Central memory CD8-positive, alpha-beta T cell (primary cell): ENCODE measurements around the gene PM20D1.
A peak's percentile ranks its signal among the peaks of the same experiment; 100 is the strongest.

Experiments
- ATAC-seq: fragments of 150-1000 bp; cut with Tn5 transposase; replicated peaks from 2 replicates; pipeline ENCODE4 v1.10.0; 2022; ENCODE audit warnings: mild to moderate bottlenecking, moderate FRiP score, moderate number of reproducible peaks; ENCODE audit not compliant: poor library complexity, severe bottlenecking; ENCODE audit errors: extremely low read depth
- DNase-seq, 2 donors: peaks; one replicate each; pipeline ENCODE4 v3.0.0; 2021; ENCODE audit warnings: low spot score in 2 of 2
- H3K27ac Mint-ChIP-seq: one replicate; pipeline ENCODE4 v1.8.0; 2022; ENCODE audit warnings: low read depth, mild to moderate bottlenecking, moderate library complexity, mixed read lengths
- H3K27me3 Mint-ChIP-seq: one replicate; pipeline ENCODE4 v1.8.0; 2022; ENCODE audit warnings: mixed read lengths
- H3K36me3 Mint-ChIP-seq: one replicate; pipeline ENCODE4 v1.8.0; 2022; ENCODE audit warnings: mild to moderate bottlenecking, moderate library complexity, mixed read lengths; ENCODE audit not compliant: insufficient read depth
- H3K4me1 Mint-ChIP-seq: one replicate; pipeline ENCODE4 v1.8.0; 2022; ENCODE audit warnings: mixed read lengths
- H3K4me3 Mint-ChIP-seq: one replicate; pipeline ENCODE4 v1.8.0; 2022; ENCODE audit warnings: mild to moderate bottlenecking, moderate library complexity, mixed read lengths
- H3K9me3 Mint-ChIP-seq: one replicate; pipeline ENCODE4 v1.8.0; 2022; ENCODE audit warnings: mixed read lengths

Gene PM20D1

GRCh38 chr1:205794011-205794730 is 55.8 kb downstream of the PM20D1 start:
- Mint-ChIP-seq H3K36me3 (peaks cover 13% of the 10 kb centered on the region), H3K9me3 (no peaks in the 10 kb centered on the region), H3K27ac (peak overlapping the region; percentile 4), H3K4me1 (no peaks in the 10 kb centered on the region), H3K27me3 (no peaks in the 10 kb centered on the region), H3K4me3 (no peak overlapping the region)
- DNase-seq (no peak), ATAC-seq (no peak)

GRCh38 chr1:205792961-205793673 is 56.8 kb downstream of the PM20D1 start:
- no peak overlapping the region for H3K27ac Mint-ChIP-seq
- no peak overlapping the region for H3K4me3 Mint-ChIP-seq
- H3K4me1 Mint-ChIP-seq = no peaks in the 10 kb centered on the region
- H3K9me3 Mint-ChIP-seq = no peaks in the 10 kb centered on the region
- no peaks in the 10 kb centered on the region for H3K27me3 Mint-ChIP-seq
- H3K36me3 Mint-ChIP-seq = peaks cover 11% of the 10 kb centered on the region
- no peak for DNase-seq
- no peak for ATAC-seq

GRCh38 chr1:205792481-205792881 is 57.5 kb downstream of the PM20D1 start:
- peaks cover 9% of the 10 kb centered on the region for H3K36me3 Mint-ChIP-seq
- DNase-seq (no peak), ATAC-seq (no peak)
- no peak overlapping the region for H3K4me3 Mint-ChIP-seq
- no peaks in the 10 kb centered on the region for H3K9me3 Mint-ChIP-seq
- no peaks in the 10 kb centered on the region for H3K27me3 Mint-ChIP-seq
- H3K27ac Mint-ChIP-seq = no peak overlapping the region
- H3K4me1 Mint-ChIP-seq = no peaks in the 10 kb centered on the region

- H3K36me3 Mint-ChIP-seq = peaks cover 7% of the 10 kb centered on the region
- DNase-seq = peak in 1 of 2 donors; percentile 40
- H3K27me3 Mint-ChIP-seq = no peaks in the 10 kb centered on the region
- H3K9me3 Mint-ChIP-seq = no peaks in the 10 kb centered on the region
- no peak overlapping the region for H3K4me3 Mint-ChIP-seq
- H3K4me1 Mint-ChIP-seq = no peaks in the 10 kb centered on the region
- peak; percentile 88 for ATAC-seq
- H3K27ac Mint-ChIP-seq = no peak overlapping the region
Observed at GRCh38 chr1:205791568-205792180, 58.3 kb downstream of the PM20D1 start.

GRCh38 chr1:205787287-205787916 is 62.5 kb downstream of the PM20D1 start:
- Mint-ChIP-seq H3K9me3 (no peaks in the 10 kb centered on the region), H3K4me1 (peaks cover 5% of the 10 kb centered on the region), H3K36me3 (peaks cover 1% of the 10 kb centered on the region), H3K27me3 (no peaks in the 10 kb centered on the region), H3K27ac (no peak overlapping the region), H3K4me3 (no peak overlapping the region)
- DNase-seq (no peak), ATAC-seq (no peak)

- no peaks in the 10 kb centered on the region for H3K9me3 Mint-ChIP-seq
- no peak for ATAC-seq
- H3K4me3 Mint-ChIP-seq = no peak overlapping the region
- peaks cover 4% of the 10 kb centered on the region for H3K36me3 Mint-ChIP-seq
- H3K4me1 Mint-ChIP-seq = peaks cover 5% of the 10 kb centered on the region
- H3K27me3 Mint-ChIP-seq = no peaks in the 10 kb centered on the region
- DNase-seq = no peak
- no peak overlapping the region for H3K27ac Mint-ChIP-seq
Observed at GRCh38 chr1:205786601-205787000, 63.3 kb downstream of the PM20D1 start.

- Mint-ChIP-seq H3K27ac (no peak overlapping the region), H3K27me3 (no peaks in the 10 kb centered on the region), H3K9me3 (no peaks in the 10 kb centered on the region), H3K4me1 (peaks cover 5% of the 10 kb centered on the region), H3K4me3 (no peak overlapping the region), H3K36me3 (peaks cover 4% of the 10 kb centered on the region)
- ATAC-seq = no peak
- DNase-seq = no peak
Observed at GRCh38 chr1:205785446-205785845, 64.5 kb downstream of the PM20D1 start.

GRCh38 chr1:205783904-205784303 is 66.0 kb downstream of the PM20D1 start:
- no peak overlapping the region for H3K4me3 Mint-ChIP-seq
- ATAC-seq (no peak), DNase-seq (no peak)
- peaks cover 8% of the 10 kb centered on the region for H3K4me1 Mint-ChIP-seq
- no peak overlapping the region for H3K27ac Mint-ChIP-seq
- peaks cover 4% of the 10 kb centered on the region for H3K36me3 Mint-ChIP-seq
- H3K27me3 Mint-ChIP-seq = no peaks in the 10 kb centered on the region
- H3K9me3 Mint-ChIP-seq = no peaks in the 10 kb centered on the region

- H3K4me1 Mint-ChIP-seq = peaks cover 13% of the 10 kb centered on the region
- peaks cover 2% of the 10 kb centered on the region for H3K36me3 Mint-ChIP-seq
- H3K4me3 Mint-ChIP-seq = no peak overlapping the region
- no peak for ATAC-seq
- H3K9me3 Mint-ChIP-seq = no peaks in the 10 kb centered on the region
- DNase-seq = no peak
- no peak overlapping the region for H3K27ac Mint-ChIP-seq
- no peaks in the 10 kb centered on the region for H3K27me3 Mint-ChIP-seq
Observed at GRCh38 chr1:205783433-205783795, 66.5 kb downstream of the PM20D1 start.

GRCh38 chr1:205782627-205783432 is 67.1 kb downstream of the PM20D1 start:
- peaks cover 2% of the 10 kb centered on the region for H3K36me3 Mint-ChIP-seq
- H3K4me1 Mint-ChIP-seq = peaks cover 18% of the 10 kb centered on the region
- H3K4me3 Mint-ChIP-seq = no peak overlapping the region
- H3K9me3 Mint-ChIP-seq = no peaks in the 10 kb centered on the region
- no peak overlapping the region for H3K27ac Mint-ChIP-seq
- peak; percentile 36 for ATAC-seq
- no peak for DNase-seq
- H3K27me3 Mint-ChIP-seq = no peaks in the 10 kb centered on the region

GRCh38 chr1:205780335-205780734 is 69.6 kb downstream of the PM20D1 start:
- Mint-ChIP-seq H3K4me3 (no peak overlapping the region), H3K27ac (peak overlapping the region; percentile 86), H3K9me3 (no peaks in the 10 kb centered on the region), H3K27me3 (no peaks in the 10 kb centered on the region), H3K36me3 (peaks cover 4% of the 10 kb centered on the region), H3K4me1 (peaks cover 36% of the 10 kb centered on the region)
- no peak for ATAC-seq
- DNase-seq = no peak
